Myocyte (in vitro differentiated cells): ENCODE measurements around the gene EPB41L4A. TPM values are rescaled to one million over a fixed set of nuclear protein-coding genes. Genes with fewer than 3 reads are reported as not detected.

Source experiments
- DNase-seq: peaks from one replicate; pipeline ENCODE4 v3.0.0-alpha.2; 2012; ENCODE audit warnings: low read depth
- total RNA-seq: library from RNA; depleted of rRNA; stranded (reverse); fragments of >200 nt; gene quantifications from 2 replicates; pipeline ENCODE4 v1.2.3, GENCODE V29; 2014

The EPB41L4A gene
- total RNA-seq, 1 donor from 2014 or later = 0.86 TPM

- DNase-seq = no peak
Observed at GRCh38 chr5:112312295-112313275, 106.5 kb downstream of the EPB41L4A start.

- no peak for DNase-seq
Observed at GRCh38 chr5:112310746-112311145, 108.3 kb downstream of the EPB41L4A start.

DNA sequence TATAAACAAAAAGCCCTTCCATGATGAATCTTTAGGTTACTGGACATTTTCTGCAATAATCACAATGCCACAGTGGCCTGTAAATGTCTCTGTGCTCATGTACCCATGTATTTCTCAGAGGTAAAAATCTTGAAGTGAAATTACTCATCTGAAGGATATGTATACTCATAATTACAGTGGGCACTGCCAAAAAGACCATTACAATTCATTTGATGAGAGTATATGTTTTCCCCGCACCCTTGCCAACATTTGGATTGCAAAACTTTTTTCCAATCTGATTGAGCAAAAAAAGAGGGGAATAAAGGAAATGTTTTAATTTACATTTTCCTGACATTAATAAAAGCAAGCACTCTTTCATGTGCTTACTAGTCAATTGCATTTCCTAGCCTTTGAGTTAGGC, 110.5 kb downstream of the EPB41L4A start:
- DNase-seq = no peak

GRCh38 chr5:112306956-112307355, 112.1 kb downstream of the EPB41L4A start:
- no peak for DNase-seq

DNA sequence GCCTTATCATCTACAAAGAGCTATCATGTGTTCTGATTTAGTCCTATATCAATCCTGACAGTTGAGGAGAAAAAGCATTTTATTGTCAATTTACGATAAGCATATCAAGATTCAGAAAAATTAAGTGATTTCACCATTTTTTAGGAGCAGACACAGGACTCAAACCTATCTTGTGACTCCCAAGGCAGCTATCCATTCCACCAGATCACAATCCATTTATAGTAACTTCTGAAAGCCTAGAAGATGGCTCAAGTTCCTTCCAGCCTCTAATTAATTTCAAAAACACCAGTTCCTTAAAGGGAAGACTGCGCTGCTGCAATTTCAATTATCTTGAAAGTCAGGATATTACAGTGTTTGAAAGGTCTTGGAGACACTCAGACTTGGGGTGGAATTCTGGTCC, 114.3 kb downstream of the EPB41L4A start:
- no peak for DNase-seq

GRCh38 chr5:112303685-112304084, 115.4 kb downstream of the EPB41L4A start:
- no peak for DNase-seq

- no peak for DNase-seq
Observed at GRCh38 chr5:112294126-112294525, 125.0 kb downstream of the EPB41L4A start.

GRCh38 chr5:112293587-112293986, 125.5 kb downstream of the EPB41L4A start:
- DNase-seq = peak; percentile 2

DNA sequence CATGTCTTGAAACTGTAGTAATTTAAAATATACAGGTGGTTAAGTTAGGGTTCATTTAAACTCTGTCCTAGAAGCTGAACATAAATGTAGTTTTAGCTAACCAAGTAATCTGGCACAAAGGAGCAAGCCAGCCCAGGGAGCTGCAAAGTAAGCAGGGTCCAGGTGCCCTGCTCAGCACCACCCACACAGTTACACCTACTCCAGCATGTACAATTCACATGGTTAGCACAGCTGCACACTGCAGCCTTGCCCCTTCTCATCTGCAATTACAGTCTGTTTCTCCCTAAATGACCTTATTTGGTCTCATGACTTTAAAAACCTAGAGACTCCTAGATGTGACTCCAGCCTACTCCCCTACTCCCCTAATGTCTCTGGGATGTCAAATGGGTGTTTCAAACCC, 128.4 kb downstream of the EPB41L4A start:
- DNase-seq = no peak

GRCh38 chr5:112289465-112289864, 129.6 kb downstream of the EPB41L4A start:
- no peak for DNase-seq

DNA sequence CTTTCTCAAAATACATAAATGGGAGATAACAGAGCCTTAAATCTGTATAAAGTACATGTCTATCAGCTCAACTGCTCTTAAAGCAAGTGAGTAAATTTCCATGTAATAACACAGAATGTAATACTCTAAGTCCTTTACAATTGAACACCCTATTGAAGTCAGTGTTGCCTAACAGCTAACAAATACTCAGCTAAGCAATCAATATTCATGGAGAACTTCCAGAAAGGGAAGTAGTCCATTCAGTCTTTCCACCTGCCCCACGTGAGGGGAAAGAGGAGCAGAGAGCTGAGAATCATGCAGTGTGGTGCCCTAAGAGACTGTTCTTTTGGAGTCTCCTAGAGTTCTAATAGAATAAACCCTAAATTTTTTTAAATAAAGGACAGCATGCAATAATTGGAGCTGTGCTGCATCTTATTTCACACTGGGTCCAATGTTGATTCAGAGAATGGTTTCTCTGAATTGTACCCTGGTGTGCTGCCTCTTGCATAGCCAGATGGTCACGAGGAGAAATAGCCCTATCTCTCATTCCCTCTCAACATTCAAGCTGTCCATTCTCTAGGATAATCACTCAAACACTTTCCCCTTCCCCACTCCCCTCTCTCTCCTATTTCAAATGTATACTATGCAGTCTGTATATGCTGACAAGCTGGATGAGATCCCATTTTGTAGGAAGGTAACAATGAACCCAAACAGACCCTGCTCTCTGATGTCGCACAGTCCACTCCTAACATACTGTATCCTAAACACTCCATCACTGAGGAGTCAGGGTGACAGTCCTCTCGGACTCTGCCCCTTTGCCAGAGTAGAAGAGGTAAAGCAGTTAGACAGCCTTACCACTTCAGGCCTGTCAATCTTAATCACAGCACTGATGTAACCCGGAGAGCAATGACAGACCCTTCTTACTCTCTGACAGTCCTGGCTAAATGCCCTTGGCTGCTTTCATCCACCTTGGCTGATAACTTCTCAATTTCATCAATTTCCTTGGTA, 134.8 kb downstream of the EPB41L4A start:
- DNase-seq = no peak

DNA sequence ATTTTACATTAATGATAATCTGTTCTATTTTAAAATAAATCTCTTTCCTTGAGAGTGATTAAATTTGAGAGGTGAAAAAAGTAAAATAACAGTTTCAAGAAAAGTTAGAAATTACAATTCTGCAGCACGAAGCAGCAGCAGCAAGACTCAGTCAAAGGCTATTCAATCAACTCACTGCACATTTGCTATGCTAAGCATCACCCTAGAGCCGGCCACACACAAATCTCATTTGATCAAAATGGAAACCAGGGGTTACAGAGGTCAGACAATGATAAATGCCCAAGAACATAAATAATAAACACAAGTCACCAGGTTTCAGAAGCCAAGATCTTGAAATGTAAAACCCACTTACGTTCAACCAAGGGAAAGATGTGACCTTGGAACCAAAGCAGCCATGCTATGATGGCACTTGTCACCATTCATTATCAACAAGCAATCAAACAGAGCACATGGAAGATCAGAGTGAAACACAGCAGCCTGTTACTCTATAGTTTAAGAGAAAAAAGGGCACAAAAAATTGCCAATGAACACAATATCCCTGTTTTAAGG, 136.0 kb downstream of the EPB41L4A start:
- no peak for DNase-seq

DNA sequence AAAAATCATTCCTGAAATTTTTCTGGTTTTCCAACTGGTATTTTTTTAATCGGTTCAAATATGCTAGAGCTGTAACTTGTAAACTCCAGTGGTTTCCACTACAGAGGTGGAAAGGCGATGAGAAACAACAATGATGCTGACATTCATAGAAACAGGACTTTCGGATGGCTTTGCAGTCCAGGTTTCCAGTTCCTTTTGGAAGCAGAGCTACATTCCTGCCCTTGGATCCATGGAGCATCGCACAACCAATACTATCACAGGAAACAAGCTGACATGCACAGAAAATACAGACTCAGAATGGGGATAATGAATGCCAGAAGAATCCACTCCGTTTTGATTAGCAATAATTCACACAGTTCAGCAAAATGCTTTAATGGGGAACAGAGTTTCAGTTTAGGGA, 140.0 kb downstream of the EPB41L4A start:
- no peak for DNase-seq

DNA sequence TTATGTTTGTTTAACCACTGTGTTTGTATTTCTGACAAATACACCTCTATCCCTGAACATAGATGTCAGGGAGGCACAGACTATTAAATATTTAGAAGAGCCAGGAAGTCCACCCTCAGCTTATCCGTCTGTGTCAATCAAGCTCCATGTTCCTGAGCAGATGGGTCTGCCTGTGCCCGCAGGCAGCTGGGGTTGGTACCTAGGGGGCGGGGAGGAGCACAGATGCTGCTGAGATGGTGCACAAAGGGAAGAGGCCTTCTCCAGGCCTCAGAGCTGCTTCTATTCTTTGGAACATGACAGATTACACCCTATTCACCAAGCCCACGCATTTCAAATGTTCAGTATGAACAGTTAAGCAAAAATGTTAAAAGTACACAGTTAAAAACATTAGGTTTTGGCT, 142.1 kb downstream of the EPB41L4A start:
- no peak for DNase-seq

DNA sequence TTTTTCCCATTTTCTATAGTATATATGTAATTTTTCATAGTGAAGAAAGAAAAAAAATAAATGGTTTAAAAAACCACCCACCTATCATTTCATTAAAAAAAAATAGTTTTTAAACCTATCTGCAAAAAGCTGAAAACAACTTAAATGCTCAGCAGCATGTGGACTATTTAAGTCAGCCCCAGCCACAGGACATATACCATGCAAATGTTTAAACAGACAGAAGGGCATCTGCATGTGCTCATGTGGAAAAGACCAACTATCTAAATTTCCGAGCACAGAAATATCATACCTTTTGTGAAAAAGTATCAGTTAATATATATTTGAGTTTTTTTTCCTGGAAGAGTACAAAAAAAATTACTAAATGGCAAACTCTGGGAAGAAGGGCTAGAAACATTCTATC, 143.4 kb downstream of the EPB41L4A start:
- no peak for DNase-seq

GRCh38 chr5:112270299-112271293, 148.5 kb downstream of the EPB41L4A start:
- DNase-seq = peak; percentile 22

- DNase-seq = no peak
Observed at GRCh38 chr5:112267231-112267630, 151.8 kb downstream of the EPB41L4A start.

DNA sequence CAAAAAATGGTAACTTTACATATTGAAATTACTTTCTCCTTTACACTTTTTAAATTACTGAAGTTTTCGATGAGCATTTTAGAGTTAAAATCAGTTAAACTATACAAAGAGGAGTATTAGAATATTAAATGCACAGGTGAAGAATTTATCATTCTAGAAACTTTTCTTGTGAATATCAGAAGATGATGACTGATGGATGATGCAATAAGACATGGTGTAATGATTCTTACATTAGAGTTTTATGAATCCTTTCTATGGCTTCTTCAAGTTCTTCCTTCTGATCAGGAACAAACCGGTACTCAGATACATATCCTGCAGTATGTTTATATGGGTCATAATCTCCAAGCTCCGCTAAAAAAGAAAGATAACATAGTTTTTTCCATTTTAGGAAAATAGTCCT, 154.4 kb downstream of the EPB41L4A start:
- no peak for DNase-seq

- no peak for DNase-seq
Observed at GRCh38 chr5:112264151-112264550, 154.9 kb downstream of the EPB41L4A start.

DNA sequence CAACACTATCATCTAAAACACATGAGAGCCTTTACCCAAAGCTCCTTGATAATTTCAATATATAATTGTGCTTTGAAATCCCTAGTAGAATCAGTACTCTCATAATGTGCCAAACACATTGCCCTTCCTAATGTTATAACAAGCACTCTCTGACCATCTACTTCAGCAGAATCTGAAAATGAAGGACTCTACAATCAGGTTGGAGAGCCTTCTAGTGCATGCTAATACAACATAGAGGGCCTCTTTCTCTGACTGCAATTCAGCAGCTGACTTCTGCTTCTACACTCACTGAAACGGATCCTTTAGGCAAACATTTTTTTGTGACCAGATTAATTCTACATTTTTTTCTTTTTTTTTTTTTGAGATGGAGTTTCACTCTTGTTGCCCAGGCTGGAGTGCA, 155.6 kb downstream of the EPB41L4A start:
- no peak for DNase-seq
